GM12864 (cell line): Measurements from ENCODE around the gene PDZD2.
"Not testable (repeated sequence)": the region's sequence is repeated elsewhere in the genome, so short reads cannot be mapped to it uniquely, and the experiment has no call there.

ENCODE experiments used
- DNase-seq: peaks from one replicate; pipeline ENCODE4 v3.0.0-alpha.2; 2011; ENCODE audit warnings: low read depth
- H3K4me3 ChIP-seq: 2 replicates; pipeline ENCODE4 v1.5.1; 2011; ENCODE audit warnings: mild to moderate bottlenecking, low read depth, low read length, control low read depth
- CTCF ChIP-seq: IDR thresholded peaks from 2 replicates; pipeline ENCODE4 v1.5.1; 2011; ENCODE audit warnings: low read depth, mild to moderate bottlenecking, moderate library complexity, low read length, control low read depth, inconsistent platforms; ENCODE audit errors: missing control alignments

Gene PDZD2

GRCh38 chr5:32108167-32108566 is 469.2 kb downstream of the PDZD2 start:
- no peak for TF ChIP-seq CTCF
- H3K4me3 ChIP-seq: no peak overlapping the region
- no peak for DNase-seq

- TF ChIP-seq CTCF: no peak
- no peak overlapping the region for H3K4me3 ChIP-seq
- no peak for DNase-seq
Observed at GRCh38 chr5:32109236-32109635, 470.3 kb downstream of the PDZD2 start.

- TF ChIP-seq CTCF: no peak
- no peak for DNase-seq
- no peak overlapping the region for H3K4me3 ChIP-seq
Observed at GRCh38 chr5:32110111-32110696, 471.3 kb downstream of the PDZD2 start.

- no peak for TF ChIP-seq CTCF
- no peak for DNase-seq
Observed at GRCh38 chr5:32115985-32116384, 477.1 kb downstream of the PDZD2 start.

GRCh38 chr5:32116574-32117313 is 477.8 kb downstream of the PDZD2 start:
- TF ChIP-seq CTCF: no peak
- no peak for DNase-seq
- H3K4me3 ChIP-seq: no peak overlapping the region

More at GRCh38 chr5:32115985-32116384, 477.1 kb downstream of the PDZD2 start:
- H3K4me3 ChIP-seq: no peak overlapping the region

- not testable (repeated sequence) for DNase-seq, H3K4me3 ChIP-seq
Observed at GRCh38 chr5:32118922-32119321, 480.0 kb downstream of the PDZD2 start.

- no peak for DNase-seq
- H3K4me3 ChIP-seq: no peak overlapping the region
- TF ChIP-seq CTCF: no peak
Observed at GRCh38 chr5:32123058-32123805, 484.3 kb downstream of the PDZD2 start.
